ENCODE data around the gene S100A13.
A peak's percentile ranks its signal among the peaks of the same experiment; 100 is the strongest.
"Not testable (repeated sequence)": the region's sequence is repeated elsewhere in the genome, so short reads cannot be mapped to it uniquely, and the experiment has no call there.

Gene S100A13

GRCh38 chr1:153647346-153647714, 20.0 kb upstream of the S100A13 start:
- no peak for DNase-seq

- DNase-seq = no peak
These were observed 19.5 kb upstream of the S100A13 start for GRCh38 chr1:153646672-153647345.

- DNase-seq = no peak
These were observed 16.5 kb upstream of the S100A13 start for GRCh38 chr1:153643816-153644215.

- DNase-seq = no peak
These were observed 15.8 kb upstream of the S100A13 start for GRCh38 chr1:153643100-153643499.

GRCh38 chr1:153642161-153642560, 14.9 kb upstream of the S100A13 start:
- DNase-seq = no peak

GRCh38 chr1:153640861-153641260, 13.6 kb upstream of the S100A13 start:
- no peak for DNase-seq

GRCh38 chr1:153640213-153640612, 12.9 kb upstream of the S100A13 start:
- DNase-seq = not testable (repeated sequence)

- no peak for DNase-seq
These were observed 12.0 kb upstream of the S100A13 start for GRCh38 chr1:153639280-153639679.

GRCh38 chr1:153638261-153638660, 11.0 kb upstream of the S100A13 start:
- no peak for DNase-seq

GRCh38 chr1:153636312-153636711, 9.0 kb upstream of the S100A13 start:
- DNase-seq = no peak

- DNase-seq = no peak
These were observed 8.6 kb upstream of the S100A13 start for GRCh38 chr1:153635872-153636271.

- peak; percentile 96 for DNase-seq
These were observed 6.7 kb upstream of the S100A13 start, which contains the start of gene CHTOP for GRCh38 chr1:153633754-153634665. Gene CHTOP, plus strand, starts transcription at chr1:153634066. Its CDS starts 2,523 bp downstream, at chr1:153636589.

GRCh38 chr1:153633161-153633753, 6.0 kb upstream of the S100A13 start:
- DNase-seq = no peak

GRCh38 chr1:153631047-153632022, 4.0 kb upstream of the S100A13 start:
- DNase-seq = no peak

- no peak for DNase-seq
These were observed 3.1 kb upstream of the S100A13 start for GRCh38 chr1:153630384-153630783.

GRCh38 chr1:153629971-153630370, 2.7 kb upstream of the S100A13 start:
- no peak for DNase-seq

- DNase-seq = no peak
These were observed 2.0 kb upstream of the S100A13 start for GRCh38 chr1:153629343-153629665.

- no peak for DNase-seq
These were observed 1.5 kb upstream of the S100A13 start for GRCh38 chr1:153628638-153629342.

GRCh38 chr1:153627715-153628626, 666 bp upstream of the S100A13 start, which contains the start of gene S100A1:
Gene S100A1, plus strand, starts transcription at chr1:153628434. Its CDS starts 2,088 bp downstream, at chr1:153630522.
- DNase-seq = no peak

GRCh38 chr1:153626477-153626903, 815 bp downstream of the S100A13 start:
- DNase-seq = no peak

Data from NCI-H446 treated with DMSO at 0.1 percent for 48 hours (cell line).